Bronchial epithelial cell (primary cell): ENCODE results near the gene DYRK1B. TPM values are rescaled to one million over a fixed set of nuclear protein-coding genes. Genes with fewer than 3 reads are reported as not detected.
"Not testable (repeated sequence)": the region's sequence is repeated elsewhere in the genome, so short reads cannot be mapped to it uniquely, and the experiment has no call there.

Experiments used
- DNase-seq: peaks from one replicate; pipeline ENCODE4 v3.0.0-alpha.2; 2010; ENCODE audit warnings: low read depth
- FAIRE-seq: peaks from 2 replicates; lab custom pipeline; 2011; peaks lifted over from hg19 to GRCh38; lab: Jason Lieb, UNC
- H3K27me3 ChIP-seq: 2 replicates; pipeline ENCODE4 v1.5.1; 2011; ENCODE audit warnings: low read length; ENCODE audit not compliant: control insufficient read depth, insufficient read depth
- H3K36me3 ChIP-seq: 2 replicates; pipeline ENCODE4 v1.5.1; 2011; ENCODE audit warnings: low read length; ENCODE audit not compliant: control insufficient read depth, insufficient read depth
- H3K4me3 ChIP-seq: 2 replicates; pipeline ENCODE4 v1.5.1; 2011; ENCODE audit warnings: mild to moderate bottlenecking, low read depth, low read length, control low read depth
- total RNA-seq: library from RNA; depleted of rRNA; stranded (reverse); fragments of >200 nt; gene quantifications from 2 replicates; pipeline ENCODE4 v1.2.1, GENCODE V29; 2014
- TF ChIP-seq, protein P1 (sequence below): IDR thresholded peaks from 2 replicates; pipeline ENCODE4 v1.5.1; 2011; ENCODE audit warnings: mild to moderate bottlenecking, moderate library complexity, low read length, control low read depth, inconsistent platforms; ENCODE audit not compliant: insufficient read depth, severe bottlenecking

The DYRK1B gene
- total RNA-seq, 1 donor from 2014 or later = 3.2 TPM

DNA sequence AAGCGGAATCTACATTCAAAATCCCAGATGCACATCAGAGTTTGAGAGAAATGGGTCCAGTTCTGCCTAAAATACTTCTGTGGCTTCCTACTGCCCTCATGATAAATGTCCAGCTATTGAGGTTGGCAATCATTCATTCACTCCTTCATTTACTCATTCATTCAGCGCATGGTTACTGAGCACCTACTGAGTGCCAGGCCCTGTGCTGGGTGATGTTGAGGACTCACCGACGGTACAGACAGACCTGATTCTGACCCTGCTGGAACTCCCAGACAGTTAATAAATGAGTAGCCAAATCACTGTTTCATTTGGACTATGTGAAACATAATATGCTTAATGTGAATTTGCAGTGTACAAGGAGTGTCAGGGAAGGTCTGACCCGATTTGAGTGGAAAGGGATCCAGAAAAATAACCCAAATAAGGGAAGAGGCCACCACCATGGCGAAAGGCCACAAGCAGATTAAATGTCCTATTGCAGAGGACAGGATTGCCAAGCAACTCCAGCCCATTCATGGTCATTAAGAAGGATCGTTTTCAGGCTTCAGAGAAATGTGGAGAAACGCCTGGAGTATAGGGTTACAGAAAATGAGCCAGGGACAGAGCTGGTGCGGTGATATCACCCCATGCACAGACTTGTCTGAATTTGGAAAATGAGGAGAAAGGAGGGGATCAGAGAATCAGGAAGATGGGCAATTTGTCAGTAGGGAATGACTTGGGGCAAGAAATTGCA is 20.5 kb downstream of the DYRK1B start:
- Histone ChIP-seq H3K36me3 (no peaks in the 10 kb centered on the region), H3K27me3 (no peaks in the 10 kb centered on the region), H3K4me3 (no peak overlapping the region)
- DNase-seq (no peak), FAIRE-seq (peak; percentile 7)
- TF ChIP-seq, protein P1, sequence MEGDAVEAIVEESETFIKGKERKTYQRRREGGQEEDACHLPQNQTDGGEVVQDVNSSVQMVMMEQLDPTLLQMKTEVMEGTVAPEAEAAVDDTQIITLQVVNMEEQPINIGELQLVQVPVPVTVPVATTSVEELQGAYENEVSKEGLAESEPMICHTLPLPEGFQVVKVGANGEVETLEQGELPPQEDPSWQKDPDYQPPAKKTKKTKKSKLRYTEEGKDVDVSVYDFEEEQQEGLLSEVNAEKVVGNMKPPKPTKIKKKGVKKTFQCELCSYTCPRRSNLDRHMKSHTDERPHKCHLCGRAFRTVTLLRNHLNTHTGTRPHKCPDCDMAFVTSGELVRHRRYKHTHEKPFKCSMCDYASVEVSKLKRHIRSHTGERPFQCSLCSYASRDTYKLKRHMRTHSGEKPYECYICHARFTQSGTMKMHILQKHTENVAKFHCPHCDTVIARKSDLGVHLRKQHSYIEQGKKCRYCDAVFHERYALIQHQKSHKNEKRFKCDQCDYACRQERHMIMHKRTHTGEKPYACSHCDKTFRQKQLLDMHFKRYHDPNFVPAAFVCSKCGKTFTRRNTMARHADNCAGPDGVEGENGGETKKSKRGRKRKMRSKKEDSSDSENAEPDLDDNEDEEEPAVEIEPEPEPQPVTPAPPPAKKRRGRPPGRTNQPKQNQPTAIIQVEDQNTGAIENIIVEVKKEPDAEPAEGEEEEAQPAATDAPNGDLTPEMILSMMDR = no peak

DNA sequence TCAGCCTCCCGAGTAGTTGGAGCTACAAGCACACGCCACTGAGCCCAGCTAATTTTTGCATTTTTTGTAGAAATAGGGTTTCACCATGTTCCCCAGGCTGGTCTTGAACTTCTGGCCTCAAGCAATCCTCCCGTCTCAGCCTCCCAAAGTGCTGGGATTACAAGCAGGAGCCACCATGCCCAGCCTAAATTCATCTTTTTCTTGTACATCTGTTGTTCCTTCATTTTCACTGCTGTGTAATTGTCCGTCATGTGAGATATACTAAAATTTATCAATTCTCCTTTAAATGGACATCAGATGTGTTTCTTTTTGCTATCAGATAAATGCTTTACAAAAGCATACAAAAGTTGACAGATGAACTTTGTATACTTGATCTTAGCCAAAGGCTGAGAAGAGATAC is 22.9 kb downstream of the DYRK1B start:
- H3K36me3 ChIP-seq = no peaks in the 10 kb centered on the region
- TF ChIP-seq, protein P1 = no peak
- FAIRE-seq = no peak
- no peak for DNase-seq
- H3K27me3 ChIP-seq = no peaks in the 10 kb centered on the region
- no peak overlapping the region for H3K4me3 ChIP-seq

DNA sequence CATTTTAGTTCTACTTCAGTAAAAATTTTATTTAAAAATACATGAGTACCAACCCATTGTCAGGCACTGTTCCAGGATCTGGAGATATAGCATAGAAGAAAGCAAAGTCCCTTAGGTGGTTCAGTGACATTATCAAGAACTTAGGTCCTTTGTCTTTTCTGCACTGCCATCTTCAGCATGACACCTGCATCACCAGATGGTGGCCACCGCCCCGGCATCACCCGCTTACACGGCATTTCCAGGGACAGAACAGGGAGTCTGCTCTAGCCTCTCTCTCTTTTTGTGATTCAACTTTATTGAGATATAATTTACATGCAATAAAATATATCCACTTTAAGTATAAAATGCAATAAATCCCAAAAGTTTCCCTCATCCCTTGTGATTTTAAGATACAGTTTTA is 23.5 kb downstream of the DYRK1B start:
- no peak for FAIRE-seq
- no peak for DNase-seq
- H3K4me3 ChIP-seq = no peak overlapping the region
- no peaks in the 10 kb centered on the region for H3K36me3 ChIP-seq
- TF ChIP-seq, protein P1 = no peak
- H3K27me3 ChIP-seq = no peaks in the 10 kb centered on the region

DNA sequence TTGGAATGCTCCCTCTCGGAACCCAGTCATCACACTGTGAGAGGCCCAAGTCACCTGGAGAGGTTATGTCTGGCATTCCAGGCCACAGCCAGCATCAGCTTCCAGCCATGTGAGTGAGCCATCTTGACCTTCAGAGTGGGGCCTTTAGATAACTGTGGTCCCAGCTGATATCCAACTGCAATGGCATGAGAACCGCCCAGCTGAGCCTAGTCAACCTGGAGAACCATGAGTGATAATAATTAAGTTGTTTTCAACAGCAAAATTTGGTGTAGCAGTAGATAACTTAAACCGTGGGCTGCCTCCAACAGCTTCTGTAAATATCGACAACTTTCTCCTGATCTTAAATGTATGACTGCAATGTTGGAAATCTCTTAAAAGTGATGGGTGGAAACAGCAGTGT is 24.6 kb downstream of the DYRK1B start:
- TF ChIP-seq, protein P1 = no peak
- DNase-seq (no peak), FAIRE-seq (no peak)
- H3K4me3 ChIP-seq = no peak overlapping the region
- H3K36me3 ChIP-seq = no peaks in the 10 kb centered on the region
- no peaks in the 10 kb centered on the region for H3K27me3 ChIP-seq

DNA sequence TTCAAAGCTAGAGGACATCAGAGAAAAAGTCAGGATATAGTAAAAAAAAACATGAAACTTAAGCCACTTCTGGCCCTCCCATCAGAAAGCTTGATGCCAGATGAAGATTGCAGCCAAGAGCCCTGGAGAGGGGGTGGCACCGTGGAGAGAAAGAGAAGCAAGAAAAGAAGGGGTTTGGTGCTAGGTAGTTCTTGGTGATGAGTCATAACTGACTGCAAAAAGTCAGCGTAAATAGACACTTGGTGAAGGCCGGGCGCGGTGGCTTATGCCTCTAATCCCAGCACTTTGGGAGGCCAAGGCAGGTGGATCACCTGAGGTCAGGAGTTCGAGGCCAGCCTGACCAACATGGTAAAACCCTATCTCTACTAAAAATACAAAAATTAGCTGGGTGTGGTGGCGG is 25.3 kb downstream of the DYRK1B start:
- not testable (repeated sequence) for H3K27me3 ChIP-seq

DNA sequence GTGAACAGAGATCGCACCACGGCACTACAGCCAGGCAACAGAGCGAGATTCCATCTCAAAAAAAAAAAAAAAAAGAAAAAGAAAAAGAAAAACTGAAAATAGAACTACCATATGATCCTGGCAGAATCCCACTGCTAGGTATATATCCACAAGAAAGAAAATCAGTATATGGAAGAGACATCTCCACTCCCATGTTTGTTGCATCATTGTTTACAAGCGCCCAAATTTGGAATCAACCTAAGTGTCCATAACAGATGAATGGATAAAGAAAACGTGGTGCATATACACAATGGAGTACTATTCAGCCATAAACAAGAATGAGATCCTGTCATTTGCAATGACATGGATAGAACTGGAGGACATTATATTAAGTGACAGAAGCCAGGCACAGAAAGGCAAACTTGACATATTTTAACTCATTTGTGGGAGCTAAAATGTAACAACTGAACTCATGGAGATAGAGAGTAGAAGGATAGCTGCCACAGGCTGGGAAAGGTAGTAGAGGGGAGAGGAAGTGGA is 26.1 kb downstream of the DYRK1B start:
- DNase-seq = no peak
- Histone ChIP-seq H3K36me3 (no peaks in the 10 kb centered on the region), H3K4me3 (no peak overlapping the region), H3K27me3 (no peaks in the 10 kb centered on the region)
- FAIRE-seq = no peak
- TF ChIP-seq, protein P1 = no peak

More for the DNA sequence above, 25.3 kb downstream of the DYRK1B start:
- not testable (repeated sequence) for DNase-seq, H3K4me3 ChIP-seq, H3K36me3 ChIP-seq, FAIRE-seq
